GM19397 (cell line): ENCODE data around the gene SLC1A2.

Experiments used
- ATAC-seq: cut with Tn5 transposase; IDR thresholded peaks from one replicate; pipeline ENCODE4 v1.9.1; 2021; ENCODE audit warnings: mild to moderate bottlenecking, moderate library complexity; ENCODE audit not compliant: unreplicated experiment

The SLC1A2 gene

DNA sequence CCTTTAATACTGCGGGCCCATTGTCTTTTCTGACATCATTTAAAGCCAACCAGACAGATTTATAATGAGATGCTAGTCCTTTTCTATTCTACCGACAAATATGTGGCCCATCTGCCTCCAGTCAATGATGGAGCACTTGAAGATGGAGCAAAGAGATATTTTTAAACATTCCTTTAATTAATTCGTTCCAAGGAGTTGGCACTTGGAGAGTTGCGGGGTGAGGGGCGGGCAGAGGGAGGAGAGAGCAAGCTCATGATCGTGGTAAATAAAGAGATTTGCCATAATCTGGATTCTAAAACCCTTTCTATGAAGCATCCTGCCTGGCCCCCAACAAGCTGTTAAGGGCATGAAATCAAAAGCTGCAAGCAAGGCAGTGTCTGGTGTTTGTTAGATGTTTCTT, 5.0 kb downstream of the SLC1A2 start:
- no peak for ATAC-seq

DNA sequence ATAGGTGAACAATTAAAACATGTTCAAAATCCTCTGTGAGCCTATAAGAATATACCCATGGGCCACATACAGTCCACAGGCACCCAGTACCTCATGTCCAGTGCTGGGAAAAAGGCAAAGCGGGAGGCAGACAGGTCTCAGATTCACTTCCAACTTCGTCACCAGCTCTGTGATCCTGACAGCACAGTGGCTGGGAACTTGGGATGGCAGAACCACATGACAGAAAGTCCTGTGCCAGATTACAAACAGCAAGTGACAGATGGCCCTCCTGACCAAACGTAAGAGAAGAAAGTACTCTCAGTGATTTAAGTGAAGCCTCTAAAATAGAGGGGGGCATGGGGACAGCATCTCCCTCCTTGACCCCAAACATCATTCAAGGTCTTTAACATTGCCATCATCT, 5.8 kb downstream of the SLC1A2 start:
- ATAC-seq: no peak

DNA sequence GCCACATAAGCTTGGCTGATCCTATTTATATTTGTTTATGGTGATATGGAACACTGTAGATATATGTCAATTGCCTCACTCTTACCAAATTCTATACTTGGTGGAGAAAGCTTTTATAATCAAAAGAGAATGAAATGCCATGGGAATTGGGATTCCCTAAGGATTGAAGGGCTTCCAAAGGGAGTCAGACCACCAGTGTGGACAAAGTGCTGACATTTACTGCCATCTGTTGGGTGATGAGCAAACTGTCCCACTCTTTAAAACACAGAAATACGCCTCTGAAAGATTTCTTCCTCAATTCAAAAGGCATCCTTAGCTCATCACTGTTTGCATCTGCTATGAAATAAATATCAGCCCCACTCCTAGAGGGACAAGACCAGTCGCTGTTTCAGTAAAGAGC, 7.1 kb downstream of the SLC1A2 start:
- ATAC-seq: no peak

DNA sequence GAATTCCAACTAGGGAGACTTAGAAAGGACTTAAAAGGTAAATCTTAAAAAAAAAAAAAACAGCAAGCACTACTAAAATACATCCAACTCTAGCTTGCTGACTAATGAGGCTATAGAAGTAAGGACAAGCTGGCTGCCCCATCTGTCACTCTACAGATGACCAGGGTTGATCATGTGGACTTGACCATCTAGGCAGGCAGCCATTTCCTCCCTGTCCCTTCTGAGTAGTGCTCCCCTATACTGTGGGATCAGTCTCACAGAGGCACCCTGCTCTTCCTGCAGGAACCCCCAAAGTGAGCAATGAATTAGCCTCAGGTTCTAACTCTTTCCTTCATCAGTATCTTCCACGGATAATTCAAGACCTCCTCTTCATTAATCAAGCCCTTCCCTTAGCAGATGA, 12.3 kb downstream of the SLC1A2 start:
- ATAC-seq: no peak

DNA sequence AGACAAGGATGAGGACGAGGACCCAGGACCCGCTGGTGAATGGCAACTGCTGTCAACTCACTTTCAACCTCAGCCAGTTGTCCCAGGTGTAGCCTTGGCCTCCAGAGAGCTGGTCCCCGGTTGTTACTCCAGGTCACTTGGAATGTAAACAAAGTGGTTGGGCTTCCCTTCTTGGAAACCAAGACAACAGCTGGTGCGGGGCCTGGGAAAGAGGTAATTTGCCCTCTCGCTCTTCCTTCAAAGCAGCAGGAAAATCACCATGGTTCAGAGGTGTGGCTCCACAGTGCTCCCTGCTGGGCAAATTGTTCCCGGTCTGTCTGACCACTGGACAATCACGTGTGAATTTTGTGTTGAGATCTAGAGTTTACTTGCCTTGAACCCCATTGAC, 15.0 kb downstream of the SLC1A2 start:
- no peak for ATAC-seq

DNA sequence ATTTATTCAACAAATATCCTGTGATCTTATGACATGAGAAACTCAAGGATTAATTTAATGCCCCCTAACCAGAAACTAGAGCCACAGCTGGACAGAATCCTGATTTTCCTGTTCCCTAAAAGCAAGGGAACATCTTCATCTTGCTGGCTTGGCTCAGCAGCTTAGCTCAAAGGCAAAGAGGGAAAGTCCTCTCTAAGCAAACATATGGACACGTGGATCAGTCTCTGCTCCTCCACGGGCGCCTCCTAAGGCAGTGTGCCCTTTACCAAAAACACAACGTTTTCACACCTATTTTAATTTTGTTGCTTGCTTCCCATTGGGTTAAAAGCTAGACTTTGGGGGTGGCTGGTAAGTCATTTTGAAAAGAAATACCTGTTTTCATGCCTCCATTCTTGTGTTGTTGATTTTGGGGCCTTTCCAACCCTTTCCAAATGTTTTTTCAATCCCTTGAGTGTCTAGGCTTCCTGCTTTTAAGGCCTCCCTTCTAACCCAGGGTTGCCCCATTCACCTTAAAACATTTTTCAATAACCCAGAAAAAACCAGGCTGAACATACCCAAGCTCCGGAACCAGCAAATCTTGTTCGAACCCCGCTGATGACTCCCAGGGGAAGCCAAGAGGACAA, 15.5 kb downstream of the SLC1A2 start:
- ATAC-seq: no peak

DNA sequence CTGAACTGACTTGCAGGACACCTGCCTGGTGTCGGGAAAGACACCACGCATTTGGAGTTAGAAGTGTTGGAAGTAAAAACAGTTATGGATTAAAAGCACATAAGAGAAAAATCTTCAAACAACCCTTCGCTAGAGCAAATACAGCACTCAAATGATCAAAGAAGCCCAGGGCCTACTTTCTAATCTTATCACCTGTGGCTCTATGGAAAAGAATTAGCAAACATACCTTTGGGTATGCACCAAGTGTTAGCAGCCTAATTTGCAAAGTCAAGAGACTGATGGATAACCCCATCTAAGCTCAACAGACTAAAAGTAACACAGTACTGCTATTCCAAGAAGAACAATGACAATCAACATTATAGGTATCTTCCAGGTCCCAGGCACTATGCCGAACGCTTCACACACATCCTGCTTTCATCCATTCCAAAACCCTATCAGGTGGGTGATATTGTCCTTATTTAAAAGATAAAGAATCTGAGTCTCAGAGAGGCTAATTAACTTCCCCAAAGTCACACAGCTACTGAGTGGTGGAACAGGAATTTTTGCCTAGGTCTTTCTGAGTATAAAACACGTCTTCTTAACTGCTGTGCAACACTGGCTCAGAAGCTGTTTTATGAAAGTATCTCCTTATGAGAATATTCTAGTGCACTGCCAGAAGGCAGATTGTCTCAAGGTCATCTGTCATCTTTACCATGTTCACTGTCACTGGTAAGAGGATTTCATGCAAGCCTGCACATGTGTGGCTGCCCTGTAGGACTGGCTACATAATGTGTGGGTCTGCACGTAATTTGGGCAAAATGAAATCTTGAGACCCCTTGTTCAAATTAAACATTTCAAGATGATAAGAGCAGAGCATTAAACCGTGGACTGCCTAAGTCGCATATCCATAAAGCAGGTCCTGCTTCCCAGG, 16.4 kb downstream of the SLC1A2 start:
- ATAC-seq: no peak

DNA sequence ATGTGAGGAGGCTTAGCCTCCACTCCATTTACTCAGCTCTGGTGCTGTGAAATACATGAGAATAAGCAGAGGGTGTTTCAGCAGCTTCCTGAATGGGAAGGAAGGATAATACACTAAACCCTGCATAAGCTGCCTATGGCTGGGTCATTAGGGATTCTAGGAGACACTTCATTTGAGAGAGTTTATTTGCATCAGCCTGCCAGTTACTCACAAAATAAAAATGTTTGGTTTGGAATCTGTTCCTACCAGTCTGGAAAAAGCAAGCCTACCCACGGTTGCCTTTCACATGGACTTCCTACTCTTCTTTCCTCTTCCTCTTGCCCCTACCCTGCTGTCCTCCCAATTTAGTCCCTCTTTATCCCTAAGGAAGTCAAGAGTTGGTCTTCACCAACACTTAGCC, 20.5 kb downstream of the SLC1A2 start:
- no peak for ATAC-seq

DNA sequence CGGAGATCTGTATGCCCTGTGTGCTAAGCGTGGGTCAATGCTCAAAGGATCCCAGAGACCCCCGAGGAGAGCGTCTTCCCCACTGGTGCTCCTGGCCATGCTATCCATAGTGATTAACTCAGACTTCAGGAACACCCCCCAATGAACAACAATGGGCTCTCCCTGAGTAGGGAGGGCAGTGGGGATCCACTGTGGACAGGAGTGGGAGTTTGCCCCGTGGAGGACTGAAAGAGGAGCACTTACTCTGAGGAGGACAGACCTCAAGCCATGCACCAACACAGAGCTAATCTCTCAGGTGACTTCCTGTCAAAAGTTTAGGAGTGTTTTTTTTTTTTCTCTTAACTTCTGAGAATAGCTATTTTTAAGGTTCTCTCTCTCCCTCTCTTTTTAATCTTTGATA, 24.4 kb downstream of the SLC1A2 start:
- ATAC-seq: no peak

DNA sequence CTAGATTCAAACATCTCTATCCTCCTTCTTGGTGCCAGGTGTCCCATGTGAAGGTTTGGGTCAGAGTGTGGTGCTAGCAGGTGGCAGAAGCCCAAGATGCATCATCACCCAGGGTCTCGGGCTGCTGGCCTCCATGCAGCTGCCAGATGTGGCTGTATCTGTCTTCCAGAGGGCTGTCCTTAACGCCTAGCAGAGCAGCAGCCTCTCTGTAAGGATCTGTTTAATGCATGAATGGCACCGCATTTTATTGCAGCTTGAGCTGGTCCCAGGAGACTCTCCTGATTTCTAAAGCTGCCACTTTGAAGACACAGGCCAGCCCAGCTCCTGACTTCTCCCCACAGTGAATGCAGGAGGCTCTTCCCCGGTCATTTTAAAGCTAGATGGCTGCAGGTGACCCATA, 26.3 kb downstream of the SLC1A2 start:
- no peak for ATAC-seq

DNA sequence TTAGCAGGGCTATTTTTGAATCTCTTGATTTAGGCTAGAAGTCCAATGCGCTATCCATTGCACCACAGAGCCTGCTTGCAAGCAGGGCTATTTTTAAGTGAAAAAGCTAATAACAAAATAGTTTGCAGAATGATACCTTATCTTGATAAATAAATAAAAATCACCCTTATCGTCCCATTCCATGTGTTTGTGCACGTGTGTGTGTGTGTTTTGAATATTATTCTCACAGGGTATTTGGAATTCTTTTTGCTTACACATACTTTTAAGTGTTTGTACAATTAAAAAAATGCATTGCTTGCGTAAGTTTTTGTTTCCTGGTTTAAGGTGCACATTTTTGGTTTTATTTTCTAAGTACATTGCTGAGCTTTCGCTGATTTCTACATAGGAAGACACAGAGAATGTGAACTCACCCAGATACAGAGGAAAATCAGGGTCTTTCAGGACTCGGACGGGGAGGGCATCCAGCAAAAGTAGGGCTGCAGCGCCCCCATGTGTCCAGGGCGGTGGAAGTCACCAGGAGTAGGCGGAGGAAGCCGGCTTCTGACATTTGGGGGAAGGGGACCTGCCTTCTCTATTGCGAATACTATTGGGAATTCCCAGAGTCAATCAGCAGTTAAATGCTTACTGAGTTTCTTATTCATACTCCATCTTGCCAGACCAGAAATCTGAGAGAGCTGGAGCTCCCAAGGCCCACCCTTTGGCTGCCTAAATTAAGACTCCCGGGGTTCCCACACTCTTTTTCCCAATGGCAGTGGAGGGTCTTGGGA, 27.3 kb downstream of the SLC1A2 start:
- peak; percentile 61 for ATAC-seq

DNA sequence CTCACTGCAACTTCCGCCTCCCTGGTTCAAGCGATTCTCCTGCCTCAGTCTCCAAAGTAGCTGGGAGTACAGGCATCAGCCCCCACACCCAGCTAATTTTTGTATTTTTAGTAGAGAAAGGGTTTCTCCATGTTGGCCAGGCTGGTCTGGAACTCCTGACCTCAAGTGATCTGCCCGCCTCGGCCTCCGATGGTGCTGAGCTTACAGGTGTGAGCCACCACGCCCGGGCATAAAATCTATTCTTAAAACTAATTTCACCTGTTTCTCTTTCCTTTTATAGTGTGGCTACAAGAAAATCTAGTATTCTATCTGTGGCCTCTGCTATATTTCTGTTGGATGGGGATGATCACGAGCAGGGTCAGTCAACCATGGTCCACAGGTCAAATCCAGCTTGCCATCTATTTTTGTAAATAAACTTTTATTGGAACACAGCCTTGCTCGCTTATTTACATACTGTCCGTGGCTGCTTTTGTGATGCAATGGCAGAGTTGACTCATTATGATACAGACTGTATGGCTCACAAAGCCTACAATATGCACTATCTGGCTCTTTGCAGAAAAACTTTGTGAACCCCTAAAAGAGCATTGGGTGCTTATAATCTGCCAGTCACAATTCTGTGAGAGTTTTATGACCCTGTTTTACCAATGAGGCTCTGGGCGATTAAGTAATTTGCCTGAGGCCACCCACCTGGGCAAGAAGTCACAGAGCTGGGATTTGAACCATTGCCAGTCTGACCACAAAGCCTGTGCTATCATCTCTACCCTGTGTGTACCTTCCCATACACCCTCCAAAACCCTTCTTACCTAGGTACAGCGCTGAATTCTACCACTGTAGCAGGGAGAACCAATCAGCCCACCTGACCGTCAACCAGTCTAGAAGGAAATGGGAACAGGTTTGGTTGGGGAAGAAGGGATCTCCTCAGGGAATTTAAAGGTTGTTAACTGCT, 28.3 kb downstream of the SLC1A2 start:
- peak; percentile 69 for ATAC-seq

DNA sequence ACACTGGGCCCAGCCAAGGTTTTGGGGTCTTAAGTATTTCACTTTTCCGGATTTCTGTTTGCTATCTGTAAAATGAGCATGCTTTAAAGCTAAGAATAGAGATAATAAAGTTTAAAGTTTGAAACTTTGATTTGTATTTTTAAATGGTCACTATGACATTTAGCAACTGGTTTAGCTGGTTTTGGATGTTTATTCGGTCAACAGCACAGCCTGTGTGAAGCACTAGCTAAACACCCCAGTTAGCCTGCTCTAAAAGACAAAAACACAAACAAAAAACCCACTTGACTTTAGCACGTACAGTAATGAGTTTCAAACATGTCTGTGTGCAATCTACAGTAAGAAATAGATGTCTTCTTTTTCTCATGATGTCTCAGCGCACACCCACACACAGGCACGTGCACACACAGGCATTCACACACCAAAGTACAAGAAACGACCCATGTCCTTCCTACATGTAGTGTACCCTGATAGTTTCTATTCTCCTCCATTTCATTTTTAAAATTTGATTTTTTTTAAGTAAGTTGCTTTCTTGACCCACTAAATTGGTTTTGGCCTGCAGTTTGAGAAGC, 29.4 kb downstream of the SLC1A2 start:
- no peak for ATAC-seq

DNA sequence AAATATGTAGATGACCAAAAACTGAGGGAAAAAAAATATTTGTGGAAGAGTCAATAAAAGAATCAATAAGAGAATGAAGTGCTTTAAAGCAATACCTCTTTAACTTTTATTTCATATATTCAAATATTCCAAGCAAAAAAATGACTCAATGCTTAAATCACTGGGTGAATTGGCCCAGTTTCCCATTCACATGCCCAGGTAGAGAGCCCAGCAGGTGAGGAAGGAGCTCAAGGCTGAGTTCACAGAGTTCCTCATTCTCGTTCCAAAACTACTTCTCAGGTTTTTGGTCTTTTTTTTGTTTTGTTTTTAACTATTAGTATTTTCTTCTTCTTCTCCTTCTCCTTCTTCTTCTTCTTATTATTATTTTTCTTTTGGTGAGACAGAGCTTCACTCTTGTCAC, 30.2 kb downstream of the SLC1A2 start:
- ATAC-seq: no peak

DNA sequence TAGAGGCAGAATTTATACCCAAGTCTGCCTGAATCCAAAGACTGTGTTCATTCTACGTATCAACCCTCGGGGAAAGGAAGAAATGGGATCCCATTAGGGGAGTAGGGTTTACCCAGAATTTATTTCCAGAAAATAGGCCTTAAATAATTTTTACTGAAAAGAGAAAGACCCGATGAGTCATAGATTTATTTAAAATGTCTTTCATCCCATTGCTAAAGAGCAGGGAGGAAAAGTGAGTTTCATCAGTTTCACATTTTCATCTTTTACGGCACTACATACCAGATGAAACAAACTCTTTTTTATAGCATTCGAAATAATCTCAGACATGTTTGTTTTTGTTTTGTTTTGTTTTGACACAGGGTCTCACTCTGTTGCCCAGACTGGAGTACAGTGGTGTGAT, 31.3 kb downstream of the SLC1A2 start:
- ATAC-seq: no peak

DNA sequence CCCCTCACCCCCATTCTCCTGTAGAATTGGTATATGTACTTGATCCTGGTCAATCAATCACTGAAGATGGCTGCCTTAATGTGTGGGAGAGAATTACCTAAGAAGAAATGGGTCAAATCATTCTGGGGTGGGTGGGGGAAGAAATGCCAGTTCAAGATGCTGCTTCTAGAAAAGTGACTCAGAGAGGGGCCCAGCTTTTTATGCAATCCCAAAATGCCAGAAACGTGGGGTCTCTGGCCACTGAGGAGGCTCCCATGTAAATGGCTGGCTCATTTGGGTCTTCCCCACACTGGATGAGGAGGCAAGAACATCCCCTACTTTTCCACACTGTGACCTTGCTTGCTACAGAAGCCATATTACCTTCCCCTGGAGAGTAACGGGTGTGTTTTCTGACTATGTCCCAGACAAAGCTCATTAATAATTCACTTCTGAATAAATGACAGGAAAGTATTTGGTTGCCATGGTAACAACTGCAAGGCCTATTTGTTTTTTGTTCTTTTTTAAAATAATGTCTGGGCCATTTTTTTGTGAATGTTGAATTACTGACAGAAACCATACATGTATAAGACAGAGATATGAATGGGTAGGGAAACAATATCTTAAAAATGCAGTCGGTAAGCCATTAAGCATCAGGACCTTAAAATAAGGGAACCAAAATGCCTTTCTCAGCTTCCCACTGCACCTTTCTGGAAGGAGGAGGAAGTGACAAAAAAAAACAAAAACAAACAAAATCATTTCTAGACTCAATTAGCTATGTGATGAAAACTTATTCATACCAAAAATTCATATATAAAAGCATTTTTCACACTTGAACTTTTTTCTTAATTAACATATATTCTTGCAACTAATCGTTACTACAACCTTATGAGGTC, 32.0 kb downstream of the SLC1A2 start:
- no peak for ATAC-seq

DNA sequence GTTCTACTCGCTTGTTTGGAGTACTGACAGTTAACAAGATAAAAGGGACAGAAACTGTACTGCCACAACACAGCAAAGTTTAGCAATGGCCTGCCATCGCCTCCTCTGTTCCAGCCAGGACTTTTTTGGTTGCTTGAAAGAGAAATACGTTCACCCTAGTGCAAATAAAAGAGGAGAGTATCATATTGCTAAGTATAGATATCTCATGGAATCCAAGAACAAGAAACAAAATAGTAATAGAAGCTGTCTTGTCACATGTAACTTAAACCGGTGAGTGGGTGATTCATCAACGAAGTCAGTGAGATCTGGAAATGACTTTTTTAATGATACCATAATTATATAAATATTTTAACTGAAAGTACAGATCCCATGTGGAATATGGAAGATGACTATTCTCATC, 35.4 kb downstream of the SLC1A2 start:
- ATAC-seq: no peak

DNA sequence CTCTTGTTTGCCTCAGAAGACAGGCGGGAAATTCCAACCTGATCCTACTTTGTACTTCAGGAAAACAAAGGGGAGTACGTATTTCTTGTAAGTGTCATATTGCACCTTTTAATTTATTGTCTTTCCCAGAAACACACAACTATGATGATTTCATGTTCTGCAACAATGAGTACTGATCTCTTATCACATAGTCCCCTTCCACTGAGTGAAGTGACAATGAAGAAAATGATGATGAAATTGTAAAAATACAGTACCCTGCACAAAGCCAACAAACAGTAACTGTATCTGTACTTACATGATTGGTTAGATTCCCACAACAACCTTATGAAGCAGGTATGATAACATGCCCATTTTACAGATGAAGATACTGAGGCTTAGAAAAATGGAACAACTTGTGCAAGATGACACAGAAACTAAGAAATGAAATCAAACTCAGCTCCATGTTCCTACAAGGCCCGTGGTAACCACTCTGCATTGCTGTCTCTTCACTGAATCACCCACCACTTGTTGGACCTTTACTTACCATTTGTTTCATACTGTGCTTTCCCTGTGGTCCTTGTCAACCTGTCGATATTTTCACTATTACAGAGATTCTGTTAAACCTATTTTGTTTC, 37.5 kb downstream of the SLC1A2 start:
- ATAC-seq: no peak

DNA sequence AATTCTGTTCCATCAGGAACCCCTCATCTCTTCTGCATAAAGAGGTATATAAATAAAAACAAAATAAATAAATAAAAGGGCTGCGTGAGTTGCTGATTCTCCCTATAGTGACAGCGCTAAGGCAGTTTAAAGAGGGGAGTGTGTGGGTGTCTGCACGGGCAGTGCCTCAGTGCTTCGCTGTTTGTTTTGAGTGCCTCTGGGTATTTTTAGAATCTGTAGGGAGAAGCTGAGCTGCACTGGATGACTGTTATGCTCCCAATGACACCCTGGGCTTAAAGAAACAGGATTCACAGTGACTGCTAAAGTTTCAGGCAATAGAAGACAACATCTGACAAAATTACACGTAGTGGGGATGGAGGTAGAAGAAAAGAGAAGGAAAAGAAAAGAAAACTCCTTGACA, 38.8 kb downstream of the SLC1A2 start:
- ATAC-seq: no peak
